Measurements from ENCODE around the gene FAM204A. TPM values are rescaled to one million over a fixed set of nuclear protein-coding genes. Genes with fewer than 3 reads are reported as not detected.

Gene FAM204A
- total and polyA plus RNA-seq, 10 of the 15 experiments (the other 5 are each of a cell fraction or from before 2014, with no cell fraction given), result 24.5 to 96.0 (median 67.6) TPM

GRCh38 chr10:118258285-118258684 is 83.8 kb downstream of the FAM204A start:
- H3K4me2 ChIP-seq (ENCODE audit: control insufficient read depth, insufficient read depth), result no peak overlapping the region
- H3K27ac ChIP-seq (ENCODE audit: control insufficient read depth, insufficient read depth), result no peak overlapping the region
- SMC1A ChIA-PET (ENCODE audit: uncharacterized antibody, unreplicated experiment), result interaction anchor here (0.9 to 2.2 kb wide), 6 partner anchors 200 to 1041 kb away, joined by 3 to 10 read pairs (median 4); no protein-coding TSS in a partner anchor
- RAD21 ChIA-PET (ENCODE audit: unreplicated experiment), result interaction anchor here (1.0 to 2.1 kb wide), 4 partner anchors 761 to 1042 kb away, joined by 3 to 15 read pairs (median 6); no protein-coding TSS in a partner anchor
- TF ChIP-seq USF1 (IDR thresholded peaks at IDR 0.05; ENCODE audit: borderline replicate concordance, extremely low read length, insufficient read depth, low read depth, low read length) (no peak), SMC3 (IDR thresholded peaks at IDR 0.05; ENCODE audit: borderline replicate concordance, low read length) (no peak), STAT3 (IDR thresholded peaks at IDR 0.05; ENCODE audit: low read depth, low read length) (no peak), RELB (IDR thresholded peaks at IDR 0.05; ENCODE audit: low read depth) (no peak), BCL3 (IDR thresholded peaks at IDR 0.05; ENCODE audit: borderline replicate concordance, insufficient read depth, low read depth, low read length, poor library complexity, severe bottlenecking) (no peak), SRF (IDR thresholded peaks at IDR 0.05; ENCODE audit: low read depth in 2 of 2, low read length in 2 of 2) (no peak), SP1 (IDR thresholded peaks at IDR 0.05; ENCODE audit: low read depth, low read length) (no peak), IRF3 (IDR thresholded peaks at IDR 0.05) (no peak), CTCF (IDR thresholded peaks at IDR 0.05 in 2 of 3, conservative IDR thresholded peaks at IDR 0.05 in 1 of 3; ENCODE audit: control insufficient read depth in 2 of 3, extremely low read depth in 1 of 3, insufficient read depth in 1 of 3, low read depth in 3 of 3, low read length in 3 of 3) (no peak), BCL11A (IDR thresholded peaks at IDR 0.05; ENCODE audit: low read depth, low read length) (no peak), JUNB (IDR thresholded peaks at IDR 0.05) (no peak), ASH2L (IDR thresholded peaks at IDR 0.05; ENCODE audit: borderline replicate concordance, low read depth) (no peak), STAT1 (conservative IDR thresholded peaks at IDR 0.05) (no peak), SUPT20H (IDR thresholded peaks at IDR 0.05; ENCODE audit: borderline replicate concordance, control insufficient read depth, low read depth, low read length) (no peak), IKZF2 (IDR thresholded peaks at IDR 0.05) (no peak), RAD21 (IDR thresholded peaks at IDR 0.05; ENCODE audit: insufficient read depth, low read depth, low read length) (no peak)
- no peak for FAIRE-seq
- CTCF ChIA-PET, result interaction anchor here (1.4 to 4.6 kb wide), 9 partner anchors 8 to 1041 kb away, joined by 3 to 33 read pairs (median 6); no protein-coding TSS in a partner anchor
- peaks cover 0 to 1% of the 10 kb centered on the region in 2 experiments; a peak in 3 of 4 replicates for H3K27me3 ChIP-seq (replicated peaks in 1 of 2; ENCODE audit: control insufficient read depth in 2 of 2, insufficient read depth in 2 of 2, low read length in 1 of 2)
- H4K20me1 ChIP-seq (ENCODE audit: control insufficient read depth, insufficient read depth), result no peaks in the 10 kb centered on the region
- no peak overlapping the region for H3K4me3 ChIP-seq
- H3K4me1 ChIP-seq (ENCODE audit: control insufficient read depth, insufficient read depth, low read length), result no peaks in the 10 kb centered on the region
- no TSS peak for BruUV-seq (replicated peaks)
- H3K36me3 ChIP-seq (ENCODE audit: control insufficient read depth in 2 of 2, insufficient read depth in 2 of 2, low read length in 1 of 2), result no peaks in the 10 kb centered on the region
- ATAC-seq, result no peak
- intact Hi-C loops (cut with micrococcal nuclease; ENCODE audit: unreplicated experiment) (no loop called here), in situ Hi-C loops (cut with MboI) (no loop called here)
- no peaks in the 10 kb centered on the region for H3K79me2 ChIP-seq (ENCODE audit: control insufficient read depth, insufficient read depth, low read length)
- H3K9me3 ChIP-seq (replicated peaks; ENCODE audit: control insufficient read depth, insufficient read depth, low read length), result no peaks in the 10 kb centered on the region
- POLR2A ChIA-PET, result no interaction called here
- H3K9ac ChIP-seq (ENCODE audit: control insufficient read depth, insufficient read depth, low read length), result no peak overlapping the region
- no peak for DNase-seq (ENCODE audit: low read depth, low spot score)
- 20% methylated on average over 3 of the region's 3 CpGs for WGBS (ENCODE audit: insufficient coverage, insufficient replicate concordance, low lambda C conversion rate, missing lambda C conversion rate)
- H2AFZ ChIP-seq (ENCODE audit: control insufficient read depth, low read depth, low read length), result no peak overlapping the region
